ENCODE results near the gene ZNF487. TPM values are rescaled to one million over a fixed set of nuclear protein-coding genes. Genes with fewer than 3 reads are reported as not detected.
A peak's percentile ranks its signal among the peaks of the same experiment; 100 is the strongest.

ZNF487 gene
- total and polyA plus RNA-seq, 2 of the 13 experiments (the other 11 are each of a cell fraction or from before 2014, with no cell fraction given), result 7.4 to 8.8 TPM

DNA sequence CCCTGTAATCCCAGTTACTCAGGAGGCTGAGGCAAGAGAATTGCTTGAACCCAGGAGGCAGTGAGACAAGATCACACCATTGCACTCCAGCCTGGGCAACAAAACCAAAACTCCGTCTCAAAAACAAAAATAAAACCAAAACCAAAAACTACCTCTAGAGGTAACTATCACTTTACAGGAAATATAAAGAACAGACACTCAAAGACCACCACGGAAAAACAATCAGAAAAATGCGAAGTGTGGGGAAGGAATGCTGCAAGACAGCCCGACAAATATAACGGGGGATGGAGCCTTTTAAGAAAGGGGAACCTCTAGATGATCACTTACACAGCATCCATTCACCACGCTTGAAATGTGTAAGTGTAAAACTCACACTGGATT is 32.2 kb upstream of the ZNF487 start:
- in situ Hi-C loops (cut with HindIII; ENCODE audit: extremely low pct_ligation_motif_present, low pct_unique_long_range_greater_than_20kb), result loop anchor here (25.0 kb wide), 1 partner anchor 1558 kb away; the partner anchor contains the start of gene RASSF4
- no peak for FAIRE-seq
- H3K36me3 ChIP-seq (replicated peaks in 1 of 2; ENCODE audit: control insufficient read depth in 1 of 2, insufficient read depth in 2 of 2, low read length in 2 of 2), result peaks cover 0 to 13% of the 10 kb centered on the region in 2 experiments; a peak in 2 of 5 replicates

DNA sequence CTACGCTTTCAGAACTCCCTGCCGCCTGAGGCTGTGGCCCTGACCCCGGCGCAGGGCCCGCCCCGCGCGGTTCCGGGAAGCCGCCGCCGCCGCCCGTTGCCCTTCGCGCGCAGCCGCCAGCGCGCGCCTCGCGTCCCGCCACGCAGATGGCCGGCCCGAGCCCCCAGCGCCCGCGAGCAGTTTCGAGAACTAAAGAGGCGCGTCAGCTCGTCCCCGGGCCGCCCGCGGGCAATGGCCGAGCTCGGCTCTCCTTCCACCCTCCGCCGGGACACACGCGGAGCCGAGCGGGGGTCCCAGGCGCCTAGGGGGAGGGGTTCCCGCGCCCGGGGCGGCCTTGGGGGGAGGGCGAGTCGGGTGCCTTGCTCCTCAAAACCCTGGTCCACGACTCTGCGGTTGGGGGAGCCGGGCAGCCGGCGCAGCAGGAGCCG is 29.7 kb upstream of the ZNF487 start:
- 0% methylated on average over 11 of the region's 59 CpGs for WGBS (ENCODE audit: low lambda C conversion rate)
- no peak for DNase-seq (ENCODE audit: low spot score)
- CTCF ChIA-PET (ENCODE audit: low intra/inter-chr PET ratio, low total read pairs), result no interaction called here
- TF ChIP-seq, protein P1, sequence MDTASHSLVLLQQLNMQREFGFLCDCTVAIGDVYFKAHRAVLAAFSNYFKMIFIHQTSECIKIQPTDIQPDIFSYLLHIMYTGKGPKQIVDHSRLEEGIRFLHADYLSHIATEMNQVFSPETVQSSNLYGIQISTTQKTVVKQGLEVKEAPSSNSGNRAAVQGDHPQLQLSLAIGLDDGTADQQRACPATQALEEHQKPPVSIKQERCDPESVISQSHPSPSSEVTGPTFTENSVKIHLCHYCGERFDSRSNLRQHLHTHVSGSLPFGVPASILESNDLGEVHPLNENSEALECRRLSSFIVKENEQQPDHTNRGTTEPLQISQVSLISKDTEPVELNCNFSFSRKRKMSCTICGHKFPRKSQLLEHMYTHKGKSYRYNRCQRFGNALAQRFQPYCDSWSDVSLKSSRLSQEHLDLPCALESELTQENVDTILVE (CRISPR knock-in tag; IDR thresholded peaks at IDR 0.05), result no peak
- TF ChIP-seq TCF12 (IDR thresholded peaks at IDR 0.05) (no peak), TCF12 (CRISPR knock-in tag; IDR thresholded peaks at IDR 0.05) (0 out of 2 replicates have a peak, but pooled peaks have one; percentile 33), MED13 (CRISPR knock-in tag; IDR thresholded peaks at IDR 0.05) (0 out of 2 replicates have a peak, but pooled peaks have one; percentile 10), GABPB1 (CRISPR knock-in tag; IDR thresholded peaks at IDR 0.05) (peak; percentile 49; the same call in 1 of the 2 replicates), KLF16 (CRISPR knock-in tag; IDR thresholded peaks at IDR 0.05) (no peak), MBNL3 (CRISPR knock-in tag; conservative IDR thresholded peaks at IDR 0.05) (no peak), SOX13 (IDR thresholded peaks at IDR 0.05) (no peak), SOX13 (CRISPR knock-in tag; conservative IDR thresholded peaks at IDR 0.05 in 1 of 2, IDR thresholded peaks at IDR 0.05 in 1 of 2) (no peak), ZMAT3 (CRISPR knock-in tag; conservative IDR thresholded peaks at IDR 0.05) (peak; percentile 20; the same call in 1 of the 2 replicates), MYNN (CRISPR knock-in tag; IDR thresholded peaks at IDR 0.05; ENCODE audit: low read depth) (no peak), POGZ (CRISPR knock-in tag; IDR thresholded peaks at IDR 0.05) (peak; percentile 24; the same call in 1 of the 2 replicates), NR2F1 (CRISPR knock-in tag; IDR thresholded peaks at IDR 0.05) (0 out of 4 replicates have a peak, but pooled peaks of 1 of the 2 experiments have one; percentile 5)
- TF ChIP-seq, protein P2, sequence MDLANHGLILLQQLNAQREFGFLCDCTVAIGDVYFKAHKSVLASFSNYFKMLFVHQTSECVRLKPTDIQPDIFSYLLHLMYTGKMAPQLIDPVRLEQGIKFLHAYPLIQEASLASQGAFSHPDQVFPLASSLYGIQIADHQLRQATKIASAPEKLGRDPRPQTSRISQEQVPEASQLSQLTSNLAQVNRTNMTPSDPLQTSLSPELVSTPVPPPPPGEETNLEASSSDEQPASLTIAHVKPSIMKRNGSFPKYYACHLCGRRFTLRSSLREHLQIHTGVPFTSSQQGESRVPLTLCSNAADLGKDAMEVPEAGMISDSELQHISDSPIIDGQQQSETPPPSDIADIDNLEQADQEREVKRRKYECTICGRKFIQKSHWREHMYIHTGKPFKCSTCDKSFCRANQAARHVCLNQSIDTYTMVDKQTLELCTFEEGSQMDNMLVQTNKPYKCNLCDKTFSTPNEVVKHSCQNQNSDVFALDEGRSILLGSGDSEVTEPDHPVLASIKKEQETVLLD (CRISPR knock-in tag; IDR thresholded peaks at IDR 0.05; ENCODE audit: low read depth), result peak; percentile 34; the same call in 1 of the 2 replicates

More for the DNA sequence above, 32.2 kb upstream of the ZNF487 start:
- Histone ChIP-seq H3K4me2 (ENCODE audit: low read depth, low read length) (peak overlapping the region; percentile 94), H3K79me2 (ENCODE audit: insufficient read depth, low read length) (peaks cover 93% of the 10 kb centered on the region), H3K27me3 (ENCODE audit: control insufficient read depth in 1 of 2, insufficient read depth in 2 of 2, low read length in 2 of 2) (no peaks in the 10 kb centered on the region; a peak in 1 of 5 replicates), H2AFZ (ENCODE audit: low read length) (no peak overlapping the region), H3K9me3 (ENCODE audit: low read length) (no peaks in the 10 kb centered on the region), H3K4me3 (replicated peaks in 1 of 3; ENCODE audit: insufficient read depth in 1 of 3, low read depth in 2 of 3, low read length in 3 of 3) (peak overlapping the region; percentile 25 to 86 (median 63); a peak in 4 of 6 replicates), H4K20me1 (ENCODE audit: insufficient read depth, low read length) (peaks cover 79% of the 10 kb centered on the region), H3K4me1 (ENCODE audit: insufficient read depth, low read length) (peaks cover 71% of the 10 kb centered on the region), H3K27ac (ENCODE audit: extremely low read length, insufficient read depth, low read length) (peak overlapping the region; percentile 100), H3K9ac (ENCODE audit: insufficient read depth, low read depth, low read length) (peak overlapping the region; percentile 44; the same call in 1 of the 2 replicates)
- intact Hi-C loops (cut with micrococcal nuclease; ENCODE audit: unreplicated experiment), result no loop called here
- WGBS (ENCODE audit: low lambda C conversion rate), result 19% methylated on average over 6 of the region's 6 CpGs
- ChIA-PET CTCF (ENCODE audit: low intra/inter-chr PET ratio, low total read pairs) (no interaction called here), POLR2A (interaction anchor here (1.8 kb wide), 1 partner anchor 32 kb away, joined by 3 read pairs; the partner anchor contains the start of gene ZNF487)
- TF ChIP-seq SAP130 (CRISPR knock-in tag; IDR thresholded peaks at IDR 0.05; ENCODE audit: low read depth) (0 out of 2 replicates have a peak, but pooled peaks have one; percentile 11), ZNF652 (CRISPR knock-in tag; IDR thresholded peaks at IDR 0.05; ENCODE audit: borderline replicate concordance, low read depth) (no peak)
- no TSS peak for BruUV-seq (replicated peaks)
- ATAC-seq (no peak), DNase-seq (ENCODE audit: low spot score) (no peak)

More for the DNA sequence above, 29.7 kb upstream of the ZNF487 start:
- Histone ChIP-seq H3K27ac (ENCODE audit: extremely low read length, insufficient read depth, low read length) (peak overlapping the region; percentile 100), H3K4me2 (ENCODE audit: low read depth, low read length) (peak overlapping the region; percentile 94), H3K9me3 (ENCODE audit: low read length) (no peaks in the 10 kb centered on the region), H4K20me1 (ENCODE audit: insufficient read depth, low read length) (peaks cover 55% of the 10 kb centered on the region), H2AFZ (ENCODE audit: low read length) (no peak overlapping the region), H3K27me3 (ENCODE audit: control insufficient read depth in 1 of 2, insufficient read depth in 2 of 2, low read length in 2 of 2) (no peaks in the 10 kb centered on the region; a peak in 1 of 5 replicates), H3K4me3 (replicated peaks in 1 of 3; ENCODE audit: insufficient read depth in 1 of 3, low read depth in 2 of 3, low read length in 3 of 3) (peak overlapping the region; percentile 86 to 95 (median 87)), H3K9ac (ENCODE audit: insufficient read depth, low read depth, low read length) (peak overlapping the region; percentile 99), H3K36me3 (replicated peaks in 1 of 2; ENCODE audit: control insufficient read depth in 1 of 2, insufficient read depth in 2 of 2, low read length in 2 of 2) (0 out of 5 replicates have a peak, but pooled peaks cover 0 to 13% of the 10 kb centered on the region in 2 experiments), H3K4me1 (ENCODE audit: insufficient read depth, low read length) (peaks cover 71% of the 10 kb centered on the region), H3K79me2 (ENCODE audit: insufficient read depth, low read length) (peaks cover 71% of the 10 kb centered on the region)
- intact Hi-C loops (cut with micrococcal nuclease; ENCODE audit: unreplicated experiment), result loop anchor here (1.0 kb wide), 1 partner anchor 8 kb away; no protein-coding TSS in a partner anchor
- in situ Hi-C loops (cut with HindIII; ENCODE audit: extremely low pct_ligation_motif_present, low pct_unique_long_range_greater_than_20kb), result loop anchor here (25.0 kb wide), 1 partner anchor 1555 kb away; the partner anchor contains the start of gene RASSF4
- no peak for FAIRE-seq
- peak; percentile 13 for ATAC-seq
- BruUV-seq (replicated peaks), result TSS peak; percentile 51
- POLR2A ChIA-PET, result interaction anchor here (1.0 to 2.5 kb wide), 7 partner anchors 10 to 29 kb away, joined by 3 to 51 read pairs (median 9); partner anchors contain the start of gene ZNF487

All from HepG2 (cell line).